HepG2 (cell line): Measurements from ENCODE around the gene ARL3. TPM values are rescaled to one million over a fixed set of nuclear protein-coding genes. Genes with fewer than 3 reads are reported as not detected.

Experiments used
- ATAD3A ChIP-seq: sonication (generic); formaldehyde crosslinking; IDR thresholded peaks from 2 replicates; pipeline ENCODE4 v1.4.0; 2020; ENCODE audit warnings: missing genetic modification reagents
- CAMTA2 ChIP-seq: sonication (generic); formaldehyde crosslinking; IDR thresholded peaks from 2 replicates; pipeline ENCODE4 v1.4.0; 2020; ENCODE audit warnings: mild to moderate bottlenecking, missing genetic modification reagents, borderline replicate concordance
- CEBPZ ChIP-seq: IDR thresholded peaks from 2 replicates; pipeline ENCODE4 v1.6.1; 2012; ENCODE audit warnings: low read length, improper control_type of control experiment
- CERS6 ChIP-seq: sonication (generic); formaldehyde crosslinking; IDR thresholded peaks from 2 replicates; pipeline ENCODE4 v1.5.0; 2020; ENCODE audit warnings: missing genetic modification reagents
- HNRNPLL ChIP-seq: fragments of 200-400 bp; formaldehyde crosslinking; IDR thresholded peaks from 2 replicates; pipeline ENCODE4 v1.6.1; 2017; ENCODE audit warnings: mild to moderate bottlenecking, low read depth, low read length; ENCODE audit not compliant: poor library complexity, severe bottlenecking
- MAFF ChIP-seq: IDR thresholded peaks from 2 replicates; pipeline ENCODE4 v1.6.1; 2011; ENCODE audit warnings: low read depth, low read length, improper control_type of control experiment
- NR2F2 ChIP-seq: IDR thresholded peaks from 2 replicates; pipeline ENCODE4 v1.6.1; 2012; ENCODE audit warnings: low read depth, inconsistent platforms, borderline replicate concordance
- SIN3B ChIP-seq: fragments of 150-350 bp; IDR thresholded peaks from 2 replicates; pipeline ENCODE4 v1.6.1; 2014; ENCODE audit warnings: low read length
- TAF1 ChIP-seq: sonication (generic); formaldehyde crosslinking; IDR thresholded peaks from 2 replicates; pipeline ENCODE4 v1.4.0; 2020; ENCODE audit warnings: missing genetic modification reagents
- TEAD3 ChIP-seq: optimal IDR thresholded peaks from 2 replicates; pipeline ENCODE3; 2016; ENCODE audit warnings: borderline replicate concordance
- TFDP2 ChIP-seq: sonication (generic); formaldehyde crosslinking; IDR thresholded peaks from 2 replicates; pipeline ENCODE4 v1.4.0; 2020; ENCODE audit warnings: missing genetic modification reagents
- TSC22D2 ChIP-seq: sonication (generic); formaldehyde crosslinking; IDR thresholded peaks from 2 replicates; pipeline ENCODE4 v1.5.1; 2020; ENCODE audit warnings: missing genetic modification reagents, mild to moderate bottlenecking, borderline replicate concordance
- ZBTB34 ChIP-seq: sonication (generic); formaldehyde crosslinking; IDR thresholded peaks from 2 replicates; pipeline ENCODE4 v1.8.0; 2022; ENCODE audit warnings: mild to moderate bottlenecking, missing genetic modification reagents
- ZNF160 ChIP-seq: sonication (generic); formaldehyde crosslinking; IDR thresholded peaks from 2 replicates; pipeline ENCODE4 v1.8.0; 2022; ENCODE audit warnings: mild to moderate bottlenecking, inconsistent platforms, missing genetic modification reagents
- ZNF354B ChIP-seq: sonication (generic); formaldehyde crosslinking; IDR thresholded peaks from 2 replicates; pipeline ENCODE4 v1.8.0; 2022; ENCODE audit warnings: mild to moderate bottlenecking, missing genetic modification reagents
- ZNF546 ChIP-seq: sonication (generic); formaldehyde crosslinking; conservative IDR thresholded peaks from 2 replicates; pipeline ENCODE4 v1.8.1; 2023; ENCODE audit warnings: mild to moderate bottlenecking, missing genetic modification reagents
- ZNF672 ChIP-seq: sonication (generic); formaldehyde crosslinking; IDR thresholded peaks from 2 replicates; pipeline ENCODE4 v1.8.1; 2022; ENCODE audit warnings: missing genetic modification reagents
- polyA plus RNA-seq, 8 experiments: library from polyadenylated mRNA; depleted of rRNA in 3 of 8; stranded (reverse) in 7 of 8; unstranded in 1 of 8; fragments of >200 nt; fragmentation: Illumina TruSeq in 4 of 8; extraction: Trizol in 4 of 8; gene quantifications; 2 replicates each; pipeline versions ENCODE4 v1.2.1 to v1.2.3, GENCODE V29; 2011 to 2016; ENCODE audit warnings: low read depth in 4 of 8, missing spikeins in 1 of 8, mixed read lengths in 1 of 8; ENCODE audit not compliant: insufficient read depth in 1 of 8
- total RNA-seq, 5 experiments: library from RNA; depleted of rRNA; stranded (reverse); fragments of >200 nt; fragmentation: Illumina TruSeq; extraction: Trizol; gene quantifications; 2 replicates each; pipeline ENCODE4 v1.2.3, GENCODE V29; 2016; ENCODE audit warnings: low read depth in 1 of 5
- TF ChIP-seq, protein P1 (sequence below): sonication (generic); formaldehyde crosslinking; conservative IDR thresholded peaks from 2 replicates; pipeline ENCODE4 v1.4.0; 2020; ENCODE audit warnings: mild to moderate bottlenecking, missing genetic modification reagents, moderate library complexity

Gene ARL3
- total and polyA plus RNA-seq, 2 of the 13 experiments (the other 11 are each of a cell fraction or from before 2014, with no cell fraction given) = 5.2 to 6.6 TPM

DNA sequence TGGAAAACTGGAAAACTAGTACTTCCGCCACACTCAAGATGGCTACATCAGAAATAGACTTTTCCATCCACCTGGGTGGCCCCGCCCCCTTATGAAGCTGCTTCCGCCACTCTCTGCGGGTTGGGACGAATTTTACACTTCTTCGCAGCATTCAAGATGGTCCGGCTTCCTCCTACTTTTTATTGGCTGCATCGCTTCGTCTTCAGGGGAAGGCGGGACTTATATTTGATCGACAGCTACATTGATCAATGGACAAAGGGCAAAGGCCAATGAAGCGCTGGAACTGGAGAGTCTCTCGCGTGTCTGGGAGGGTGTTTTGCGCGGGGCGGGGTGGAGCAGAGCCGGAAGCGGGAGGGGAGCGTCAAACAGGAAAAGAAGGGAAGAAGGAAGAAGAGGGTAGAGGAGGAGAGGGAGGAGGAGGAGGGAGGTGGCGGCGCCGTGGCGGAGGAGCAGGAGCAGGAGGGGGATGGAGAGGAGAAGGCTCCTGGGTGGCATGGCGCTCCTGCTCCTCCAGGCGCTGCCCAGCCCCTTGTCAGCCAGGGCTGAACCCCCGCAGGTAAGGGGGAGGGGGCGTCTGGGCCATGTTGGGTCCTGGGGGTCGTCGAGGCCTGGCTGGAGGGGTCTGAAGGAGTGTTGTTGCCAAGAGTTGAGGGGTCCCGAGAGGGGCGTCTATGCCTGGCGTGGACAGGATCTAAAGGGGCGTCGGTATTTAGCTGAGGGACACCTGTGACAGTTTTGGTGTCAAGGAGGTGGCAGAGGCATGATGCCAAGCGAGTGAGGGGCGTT is 29.6 kb upstream of the ARL3 start, which contains the start of gene WBP1L (continued):
- TF ChIP-seq HNRNPLL = peak; percentile 48
- no peak for TF ChIP-seq ZNF546 (CRISPR knock-in tag)
- TF ChIP-seq ATAD3A (CRISPR knock-in tag) = no peak
- no peak for TF ChIP-seq SIN3B
- TF ChIP-seq ZBTB34 (CRISPR knock-in tag) = no peak
- TF ChIP-seq TAF1 (CRISPR knock-in tag) = peak; percentile 62; the same call in 1 of the 2 replicates
- TF ChIP-seq ZNF672 (CRISPR knock-in tag) = no peak
- no peak for TF ChIP-seq CAMTA2
- no peak for TF ChIP-seq ZNF354B (CRISPR knock-in tag)
- TF ChIP-seq CEBPZ = peak; percentile 72
- TF ChIP-seq MAFF = no peak
- no peak for TF ChIP-seq ZNF160
- peak; percentile 50 for TF ChIP-seq TEAD3 (CRISPR knock-in tag)
- TF ChIP-seq TFDP2 (CRISPR knock-in tag) = peak; percentile 59; the same call in 1 of the 2 replicates
- TF ChIP-seq, protein P1, sequence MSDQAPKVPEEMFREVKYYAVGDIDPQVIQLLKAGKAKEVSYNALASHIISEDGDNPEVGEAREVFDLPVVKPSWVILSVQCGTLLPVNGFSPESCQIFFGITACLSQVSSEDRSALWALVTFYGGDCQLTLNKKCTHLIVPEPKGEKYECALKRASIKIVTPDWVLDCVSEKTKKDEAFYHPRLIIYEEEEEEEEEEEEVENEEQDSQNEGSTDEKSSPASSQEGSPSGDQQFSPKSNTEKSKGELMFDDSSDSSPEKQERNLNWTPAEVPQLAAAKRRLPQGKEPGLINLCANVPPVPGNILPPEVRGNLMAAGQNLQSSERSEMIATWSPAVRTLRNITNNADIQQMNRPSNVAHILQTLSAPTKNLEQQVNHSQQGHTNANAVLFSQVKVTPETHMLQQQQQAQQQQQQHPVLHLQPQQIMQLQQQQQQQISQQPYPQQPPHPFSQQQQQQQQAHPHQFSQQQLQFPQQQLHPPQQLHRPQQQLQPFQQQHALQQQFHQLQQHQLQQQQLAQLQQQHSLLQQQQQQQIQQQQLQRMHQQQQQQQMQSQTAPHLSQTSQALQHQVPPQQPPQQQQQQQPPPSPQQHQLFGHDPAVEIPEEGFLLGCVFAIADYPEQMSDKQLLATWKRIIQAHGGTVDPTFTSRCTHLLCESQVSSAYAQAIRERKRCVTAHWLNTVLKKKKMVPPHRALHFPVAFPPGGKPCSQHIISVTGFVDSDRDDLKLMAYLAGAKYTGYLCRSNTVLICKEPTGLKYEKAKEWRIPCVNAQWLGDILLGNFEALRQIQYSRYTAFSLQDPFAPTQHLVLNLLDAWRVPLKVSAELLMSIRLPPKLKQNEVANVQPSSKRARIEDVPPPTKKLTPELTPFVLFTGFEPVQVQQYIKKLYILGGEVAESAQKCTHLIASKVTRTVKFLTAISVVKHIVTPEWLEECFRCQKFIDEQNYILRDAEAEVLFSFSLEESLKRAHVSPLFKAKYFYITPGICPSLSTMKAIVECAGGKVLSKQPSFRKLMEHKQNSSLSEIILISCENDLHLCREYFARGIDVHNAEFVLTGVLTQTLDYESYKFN = peak; percentile 41
- no peak for TF ChIP-seq NR2F2
- no peak for TF ChIP-seq TSC22D2 (CRISPR knock-in tag)
- TF ChIP-seq CERS6 (CRISPR knock-in tag) = no peak
